T-helper 9 cell (primary cell): Measurements from ENCODE around the gene PEX7.
A peak's percentile ranks its signal among the peaks of the same experiment; 100 is the strongest.
"Not testable (repeated sequence)": the region's sequence is repeated elsewhere in the genome, so short reads cannot be mapped to it uniquely, and the experiment has no call there.

Source experiments
- DNase-seq: peaks from one replicate; pipeline ENCODE4 v3.0.0-alpha.2; 2020
- total RNA-seq, 2 donors: gene quantifications; one replicate each; lab custom pipeline; 2026; lab: John Stamatoyannopoulos, UW

Gene PEX7, protein sequence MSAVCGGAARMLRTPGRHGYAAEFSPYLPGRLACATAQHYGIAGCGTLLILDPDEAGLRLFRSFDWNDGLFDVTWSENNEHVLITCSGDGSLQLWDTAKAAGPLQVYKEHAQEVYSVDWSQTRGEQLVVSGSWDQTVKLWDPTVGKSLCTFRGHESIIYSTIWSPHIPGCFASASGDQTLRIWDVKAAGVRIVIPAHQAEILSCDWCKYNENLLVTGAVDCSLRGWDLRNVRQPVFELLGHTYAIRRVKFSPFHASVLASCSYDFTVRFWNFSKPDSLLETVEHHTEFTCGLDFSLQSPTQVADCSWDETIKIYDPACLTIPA
- 5.3 to 5.9 reads per million in 2 donors for total RNA-seq

DNA sequence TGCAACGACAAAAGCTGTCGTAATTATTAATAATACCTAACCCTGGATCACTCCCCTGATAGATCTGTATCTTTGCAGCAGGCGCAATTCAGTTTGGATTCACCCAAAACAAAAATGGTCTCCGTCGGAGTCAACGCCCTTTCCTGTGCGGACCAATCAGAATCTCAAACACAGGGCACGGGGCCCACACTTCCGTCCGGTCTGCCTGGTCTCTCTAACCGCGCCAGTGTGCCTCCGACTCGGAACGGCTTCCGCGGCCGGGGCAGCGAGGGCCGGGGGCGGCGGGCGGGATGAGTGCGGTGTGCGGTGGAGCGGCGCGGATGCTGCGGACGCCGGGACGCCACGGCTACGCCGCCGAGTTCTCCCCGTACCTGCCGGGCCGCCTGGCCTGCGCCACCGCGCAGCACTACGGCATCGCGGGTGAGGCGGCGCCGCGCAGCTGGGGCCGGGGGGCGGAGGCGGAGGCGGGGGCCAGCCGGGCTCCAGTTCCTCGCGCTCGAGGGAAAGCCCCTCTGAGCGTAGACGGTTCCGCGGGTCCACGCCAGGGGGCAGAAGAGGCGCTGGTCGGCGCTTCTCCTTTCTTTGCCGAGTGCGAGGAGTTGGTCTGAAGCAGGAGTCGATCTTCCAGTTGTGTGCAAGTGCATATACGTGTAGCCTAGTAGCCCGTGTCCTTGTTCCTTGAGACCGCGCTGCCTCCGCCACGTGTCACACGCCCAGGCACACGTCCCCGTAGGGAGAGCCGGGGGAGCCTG, at the start of gene PEX7:
Gene PEX7, plus strand, starts transcription at position 217 of the 752 bp plus-strand sequence. Its CDS starts 74 bp downstream, at position 291.
- peak; percentile 75 for DNase-seq

DNA sequence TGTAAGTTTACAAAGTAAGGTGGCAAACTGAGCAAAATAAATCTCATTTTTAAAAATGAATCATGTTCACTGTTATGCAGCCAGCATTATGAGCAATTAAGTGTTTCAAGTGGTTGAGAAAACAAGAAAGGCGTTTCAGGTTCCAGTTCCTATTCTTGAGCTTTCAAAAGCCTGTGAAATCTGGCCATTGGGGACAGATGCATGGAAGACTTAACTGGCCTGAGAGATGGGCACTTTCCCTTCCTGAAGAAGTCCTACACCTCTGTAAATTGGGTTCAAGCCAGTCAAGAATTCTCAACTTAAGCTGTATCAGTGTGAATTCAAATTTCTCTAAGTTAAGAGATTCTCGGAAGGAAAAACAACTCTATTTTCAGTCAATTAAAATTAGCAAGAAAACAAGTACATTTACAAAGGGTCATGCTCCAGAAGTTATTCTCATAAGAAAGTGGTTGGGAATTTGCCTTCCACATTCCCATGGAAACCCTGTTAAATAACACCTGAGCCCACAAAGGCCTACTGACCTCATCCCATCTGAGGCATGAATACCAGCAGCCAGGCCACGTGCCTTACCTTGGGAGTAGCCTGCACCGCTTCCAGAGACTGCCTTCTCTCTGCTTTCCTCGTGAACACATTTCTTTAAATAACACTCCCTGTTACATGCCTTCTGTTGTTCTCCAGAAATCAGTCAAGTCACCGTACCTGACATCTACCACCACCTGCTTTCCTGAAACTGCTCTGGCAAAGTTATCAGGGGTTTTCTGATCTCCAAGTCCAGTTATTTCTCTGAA, 49.5 kb upstream of the PEX7 start:
- no peak for DNase-seq

DNA sequence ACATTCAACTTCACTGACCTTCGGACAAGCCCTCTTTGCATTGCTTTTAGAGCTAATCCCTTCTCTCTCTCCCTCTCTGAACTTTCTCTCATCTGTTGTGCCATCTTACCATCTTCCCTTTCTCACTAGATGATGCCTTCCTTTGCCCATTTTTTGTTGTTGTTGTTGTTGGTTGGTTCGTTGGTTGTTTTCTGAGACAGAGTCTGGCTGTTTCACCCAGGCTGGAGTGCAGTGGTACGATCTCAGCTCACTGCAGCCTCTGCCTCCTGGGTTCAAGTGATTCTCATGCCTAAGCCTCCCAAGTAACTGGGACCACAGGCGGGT, 49.0 kb upstream of the PEX7 start:
- DNase-seq: no peak

DNA sequence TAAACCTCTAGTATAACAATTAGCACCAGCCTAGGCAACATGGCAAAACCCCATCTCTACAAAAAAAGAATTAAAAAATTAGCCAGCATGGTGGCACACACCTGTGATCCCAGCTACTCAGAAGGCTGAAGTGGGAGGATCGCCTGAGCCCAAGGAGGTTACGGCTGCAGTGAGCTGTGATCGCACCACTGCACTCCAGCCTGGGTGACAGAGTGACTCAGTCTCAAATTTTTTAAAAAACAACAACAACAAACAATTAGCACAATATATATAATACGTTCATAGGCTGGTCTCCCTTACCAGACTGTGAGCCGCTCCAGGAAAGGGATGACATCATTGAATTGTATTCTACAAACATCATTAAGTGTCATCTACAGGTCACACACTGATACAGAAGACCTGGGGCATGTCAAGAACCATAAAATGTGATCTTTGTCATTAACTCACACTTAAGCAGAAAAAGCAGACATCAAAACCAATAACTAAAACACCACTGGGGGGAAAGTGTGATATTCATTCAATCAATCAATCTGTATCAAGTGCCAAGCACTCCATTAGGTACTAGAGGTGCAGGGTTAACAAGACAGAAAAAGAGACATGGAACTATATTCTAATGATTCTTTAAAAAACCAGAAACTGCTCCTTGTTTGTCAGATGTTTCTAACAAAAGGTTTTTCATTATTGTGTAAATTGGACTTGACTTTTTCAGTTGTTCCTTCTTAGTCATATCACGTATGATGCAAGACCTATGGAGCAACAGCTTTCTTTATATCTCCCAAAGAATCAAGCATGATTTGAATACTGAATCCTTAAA, 48.0 kb upstream of the PEX7 start:
- no peak for DNase-seq

DNA sequence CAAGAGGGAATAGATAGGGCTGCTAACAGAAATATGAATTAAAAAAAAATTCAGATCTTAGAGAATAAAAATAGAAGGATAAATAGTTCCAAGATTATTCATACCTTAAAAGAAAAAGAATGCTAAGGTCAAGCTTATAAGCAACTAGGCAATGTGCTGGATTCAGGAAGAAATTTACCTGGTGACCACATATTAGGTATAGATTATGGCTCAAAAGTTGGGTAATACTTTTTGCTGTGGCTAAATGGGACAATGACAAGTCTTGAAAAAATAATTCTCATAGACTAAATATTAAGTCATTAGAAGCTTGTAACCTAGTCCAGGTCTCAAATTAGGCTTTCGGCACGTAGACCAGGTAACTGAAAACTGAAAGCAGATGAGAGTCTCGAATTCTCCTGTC, 47.3 kb upstream of the PEX7 start:
- no peak for DNase-seq

DNA sequence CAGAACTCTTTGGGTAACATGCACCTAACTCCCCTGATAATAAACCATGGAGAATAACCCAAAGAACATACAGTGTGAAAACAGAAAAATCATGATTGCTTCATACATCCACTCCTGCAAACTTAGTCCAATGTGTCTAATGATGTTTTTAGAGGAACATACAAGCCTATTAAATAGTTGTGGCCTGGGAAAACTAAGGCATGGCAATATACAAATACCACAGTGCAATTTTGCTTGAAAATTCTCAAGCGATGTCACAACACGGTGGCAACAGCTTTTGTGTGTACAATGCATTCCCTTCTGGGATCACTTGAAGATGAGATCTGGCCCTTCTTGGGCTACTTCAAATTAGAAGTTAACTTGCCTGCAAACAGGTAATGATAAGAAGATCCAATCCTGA, 46.8 kb upstream of the PEX7 start:
- no peak for DNase-seq

DNA sequence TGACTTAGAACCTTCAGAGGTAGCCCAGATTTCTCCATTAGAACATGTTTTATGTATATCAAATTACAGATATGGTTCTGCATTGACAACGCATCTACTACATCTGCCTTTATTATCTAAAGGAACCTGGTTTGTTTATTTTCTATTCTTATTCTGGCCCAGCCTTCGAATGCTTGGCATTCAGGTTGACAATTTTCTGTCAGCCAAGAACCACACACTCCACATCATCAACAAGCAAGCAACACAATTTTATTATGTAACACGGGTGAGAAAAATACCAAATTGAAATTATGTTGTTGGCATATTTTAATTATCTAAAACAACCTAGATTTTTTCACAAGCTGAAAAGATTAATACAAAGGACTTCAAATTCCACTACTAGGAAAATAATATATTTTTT, 44.7 kb upstream of the PEX7 start:
- DNase-seq: no peak

DNA sequence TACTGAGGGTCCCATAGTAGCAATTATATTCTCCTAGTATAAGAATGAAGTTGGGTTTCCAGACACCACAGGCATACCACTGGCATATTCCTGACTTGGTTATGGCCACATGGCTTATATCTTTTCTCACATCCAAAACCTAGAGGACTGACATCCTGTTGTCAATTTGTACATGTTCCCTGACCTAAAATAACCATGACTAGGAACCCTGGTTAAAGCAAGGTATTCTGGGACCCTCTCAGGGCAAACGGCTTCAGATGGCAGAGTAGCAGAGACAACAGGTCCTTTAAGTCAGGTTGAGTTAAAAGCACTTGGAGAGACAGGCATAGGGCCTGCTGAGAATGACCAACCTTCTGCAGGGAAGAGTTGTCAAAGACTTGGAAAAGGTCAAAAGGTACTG, 42.7 kb upstream of the PEX7 start:
- no peak for DNase-seq

DNA sequence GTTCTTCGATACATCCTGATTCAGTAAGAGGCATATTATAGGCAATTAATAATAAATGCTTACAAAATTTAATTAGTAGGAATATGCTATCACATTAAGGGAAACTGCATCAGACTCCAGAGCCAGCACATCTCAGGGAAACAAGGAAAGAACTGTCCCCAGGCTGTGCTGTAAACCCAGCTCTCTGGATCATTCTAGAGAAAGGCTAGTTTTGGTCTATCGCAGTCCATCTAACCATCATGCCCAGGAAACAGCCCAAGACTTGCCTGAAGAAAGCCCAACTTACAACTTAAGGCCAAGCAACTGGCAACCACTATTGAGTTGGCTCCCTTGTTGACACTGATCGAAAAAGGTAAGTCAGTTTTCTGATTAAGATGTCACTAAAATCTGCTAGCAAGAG, 41.4 kb upstream of the PEX7 start:
- DNase-seq: no peak

DNA sequence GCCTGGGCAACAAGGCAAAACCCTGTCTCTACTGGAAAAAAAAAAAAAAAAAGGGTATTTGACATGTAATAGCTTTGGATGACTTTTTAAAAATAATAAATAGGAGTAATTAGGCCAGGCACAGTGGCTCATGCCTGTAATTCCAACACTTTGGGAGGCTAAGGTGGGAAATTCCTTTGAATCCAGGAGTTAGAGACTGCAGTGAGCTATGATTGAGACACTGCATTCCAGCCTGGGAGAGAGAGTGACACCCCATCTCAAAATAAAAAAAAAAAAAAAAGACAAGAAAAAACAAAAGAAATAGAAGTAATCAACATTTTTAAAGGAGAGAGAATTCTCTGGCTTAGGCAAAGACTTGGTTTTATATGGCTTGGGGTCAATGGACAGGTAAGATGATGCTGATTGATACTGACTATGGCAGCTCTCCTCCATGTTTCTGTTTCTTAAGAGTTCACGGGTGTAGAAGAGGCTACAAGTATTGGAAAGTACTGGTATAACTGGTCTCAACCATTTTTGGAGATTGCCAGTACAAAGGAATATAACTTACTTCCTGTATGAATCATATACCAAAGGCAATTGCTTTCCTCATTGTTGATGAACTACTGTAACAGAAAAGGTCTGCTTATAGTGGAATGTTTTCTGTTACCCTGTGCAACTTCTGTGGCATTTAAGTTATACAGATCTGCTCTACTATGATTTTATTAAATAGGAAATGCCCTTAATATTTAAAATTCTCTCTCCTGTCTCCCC, 40.2 kb upstream of the PEX7 start:
- DNase-seq: no peak

DNA sequence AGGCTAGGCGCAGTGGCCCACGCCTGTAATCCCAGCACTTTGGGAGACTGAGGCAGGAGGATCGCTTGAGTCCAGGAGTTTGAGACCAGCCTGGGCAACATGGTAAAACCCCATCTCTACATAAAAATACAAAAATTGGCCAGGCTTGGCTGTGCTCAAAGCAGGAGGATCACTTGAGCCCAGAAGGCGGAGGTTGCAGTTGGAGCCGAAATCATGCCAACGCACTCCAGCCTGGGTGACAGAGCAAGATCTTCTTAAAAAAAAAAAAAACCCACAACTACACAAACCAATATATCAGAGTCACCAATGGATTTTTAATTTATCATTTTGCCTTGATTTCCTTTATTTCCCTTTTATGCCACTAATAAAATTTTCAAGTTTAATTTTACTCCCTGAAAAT, 39.4 kb upstream of the PEX7 start:
- no peak for DNase-seq

DNA sequence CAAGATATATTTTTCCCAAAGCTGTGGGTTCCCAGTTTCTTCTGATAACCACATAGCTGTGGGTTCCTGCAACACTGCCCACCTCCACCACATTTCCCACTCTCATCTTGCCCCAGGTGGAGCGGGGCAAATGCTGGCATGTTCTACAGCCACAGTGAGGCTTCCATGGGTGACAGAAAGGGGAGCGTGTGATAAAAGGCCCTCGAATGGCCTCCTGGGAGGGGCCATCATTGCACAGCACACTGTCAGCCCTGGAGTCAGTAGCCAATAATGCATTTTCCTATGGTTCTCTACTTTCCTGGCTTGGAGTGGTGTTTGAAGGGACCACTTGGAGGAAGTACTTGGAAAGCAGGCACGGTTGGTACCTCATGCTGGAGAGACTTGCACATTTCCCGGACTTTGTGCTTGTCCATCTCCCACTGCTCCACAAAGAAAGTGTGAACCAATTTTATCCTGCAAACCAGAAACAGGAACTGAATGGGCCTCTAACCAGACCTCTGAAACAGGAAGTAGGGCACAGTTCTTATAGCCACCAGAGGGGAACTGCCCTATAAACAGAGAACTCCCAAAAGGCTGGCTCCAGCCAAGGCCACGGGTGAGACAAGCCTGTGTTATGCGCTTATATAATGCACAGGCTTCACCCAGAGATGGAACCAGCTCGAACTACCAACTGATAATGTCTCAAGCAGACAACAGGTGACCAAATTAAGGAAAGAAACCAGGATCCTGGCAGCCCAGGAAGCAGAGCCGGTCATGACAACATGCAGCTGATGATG, 38.7 kb upstream of the PEX7 start:
- DNase-seq: no peak

DNA sequence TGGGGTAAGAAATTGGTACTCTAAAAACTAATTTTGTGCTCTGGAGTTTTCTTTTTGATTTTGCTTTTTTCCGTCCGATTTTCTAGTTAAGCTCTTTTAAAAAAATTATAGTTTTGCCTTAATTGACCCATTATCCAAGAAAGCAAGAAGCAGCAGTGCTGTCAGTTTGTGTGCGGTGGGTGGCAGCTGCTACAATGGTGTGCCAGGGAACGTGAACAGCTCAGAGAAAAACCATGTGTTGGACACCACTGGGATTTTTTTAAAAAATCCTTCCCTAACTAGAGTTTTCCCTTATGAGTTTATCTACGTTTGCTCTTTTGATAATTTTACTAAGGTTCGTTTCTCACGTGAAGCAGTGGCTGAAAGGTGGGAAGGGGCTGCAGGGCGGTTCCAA, 38.1 kb upstream of the PEX7 start:
- DNase-seq: no peak

DNA sequence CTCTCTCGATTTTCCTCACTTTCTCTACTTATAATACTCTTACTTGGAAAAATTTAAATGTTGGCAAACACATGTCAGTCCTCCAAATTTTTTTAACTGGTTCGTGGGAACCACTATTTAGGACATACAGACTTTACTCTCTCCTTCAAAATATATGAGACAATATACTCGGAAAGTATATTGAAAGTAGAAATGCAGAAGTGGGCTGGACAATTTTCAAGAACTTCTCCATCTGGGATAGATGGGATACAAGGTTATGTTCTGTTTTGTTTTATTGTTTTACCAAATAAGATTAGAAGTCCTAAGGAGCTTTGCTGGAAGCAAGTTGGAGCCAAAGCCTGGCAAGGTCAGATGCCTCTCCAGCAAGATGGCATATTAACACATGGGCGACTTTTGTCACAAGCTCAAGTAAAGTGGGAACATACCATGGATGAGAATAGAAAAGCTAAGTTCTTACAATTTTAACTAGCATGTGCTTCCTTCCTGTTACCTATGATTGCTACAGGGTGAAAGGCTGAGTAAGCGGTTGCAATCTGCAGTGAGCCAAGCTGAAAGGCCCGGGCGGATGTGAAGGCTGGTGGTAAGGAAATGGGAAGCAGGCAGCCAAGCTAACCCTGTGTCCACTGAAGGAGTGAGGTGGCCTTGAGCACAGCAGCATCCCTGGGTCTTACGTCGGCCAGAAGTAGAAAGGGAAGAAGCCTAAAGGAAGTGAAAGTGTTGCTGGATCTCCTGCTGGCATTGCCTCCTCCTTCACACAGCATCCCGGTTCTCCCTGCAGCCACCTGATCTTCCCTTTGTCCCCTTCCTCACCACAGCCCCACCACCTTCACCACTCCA, 37.3 kb upstream of the PEX7 start:
- peak; percentile 25 for DNase-seq

DNA sequence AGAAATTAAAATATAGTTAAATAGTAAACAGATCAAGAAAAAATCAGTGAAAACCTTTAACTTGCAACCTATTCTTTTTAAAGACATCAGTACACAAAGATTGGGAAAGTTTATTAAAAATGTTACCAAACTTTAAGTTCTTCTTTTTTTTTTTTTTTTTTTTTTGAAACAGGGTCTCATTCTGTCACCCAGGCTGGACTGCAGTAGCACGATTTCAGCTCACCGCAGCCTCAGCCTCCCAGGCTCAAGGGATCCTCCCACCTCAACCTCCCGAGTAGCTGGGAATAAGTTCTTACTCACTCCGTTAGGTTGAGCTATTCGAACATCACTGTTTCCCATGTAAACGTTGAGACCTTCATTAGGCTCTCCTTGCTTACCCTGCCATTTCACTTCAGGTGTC, 35.7 kb upstream of the PEX7 start:
- no peak for DNase-seq

DNA sequence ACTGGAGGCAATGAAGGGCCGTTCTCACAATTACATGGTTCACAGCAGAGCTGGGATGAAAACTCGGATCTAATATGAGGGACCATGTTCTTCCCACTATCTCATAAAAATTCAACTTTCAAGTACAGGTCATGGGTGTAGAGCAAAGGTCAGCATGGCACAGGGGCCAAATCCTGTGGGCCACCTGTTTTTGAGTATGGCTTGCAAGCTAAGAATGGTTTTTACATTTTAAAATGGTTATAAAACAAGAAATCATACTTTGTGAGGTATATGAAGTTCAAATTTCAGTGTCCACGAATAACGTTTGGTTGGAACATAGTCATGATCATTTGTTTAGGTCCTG, 34.7 kb upstream of the PEX7 start:
- no peak for DNase-seq

DNA sequence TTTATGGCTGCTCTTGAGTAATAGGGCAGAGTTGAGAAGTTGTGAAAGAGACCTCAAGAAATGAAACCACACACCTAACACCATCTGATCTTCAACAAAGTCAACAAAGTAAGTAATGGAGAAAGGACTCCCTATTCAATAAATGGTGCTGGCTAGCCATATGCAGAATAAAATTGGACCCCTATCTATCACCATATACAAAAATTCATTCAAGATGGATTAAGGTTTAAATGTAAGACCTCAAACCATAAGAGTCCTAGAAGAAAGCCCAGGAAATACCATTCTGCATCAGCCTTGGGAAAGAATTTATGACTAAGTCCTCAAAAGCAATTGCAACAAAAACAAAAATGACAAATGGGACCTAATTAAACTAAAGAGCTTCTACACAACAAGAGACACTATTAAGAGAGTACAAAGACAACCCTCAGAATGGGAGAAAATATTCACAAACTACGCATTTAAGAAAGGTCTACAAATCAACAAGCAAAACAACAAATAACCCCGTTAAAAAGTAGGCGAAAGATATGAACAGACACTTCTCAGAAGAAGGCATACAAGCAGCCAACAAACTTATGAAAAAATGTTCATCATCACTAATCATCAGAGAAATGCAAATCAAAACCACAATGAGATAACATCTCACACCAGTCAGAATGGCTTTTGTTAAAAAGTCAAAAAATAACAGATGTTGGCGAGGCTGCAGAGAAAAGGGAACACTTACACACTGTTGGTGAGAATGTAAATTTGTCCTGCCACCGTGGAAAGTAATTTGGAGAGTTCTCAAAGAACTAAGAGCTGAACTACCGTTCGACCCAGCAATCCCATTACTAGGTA, 34.1 kb upstream of the PEX7 start:
- DNase-seq: no peak

DNA sequence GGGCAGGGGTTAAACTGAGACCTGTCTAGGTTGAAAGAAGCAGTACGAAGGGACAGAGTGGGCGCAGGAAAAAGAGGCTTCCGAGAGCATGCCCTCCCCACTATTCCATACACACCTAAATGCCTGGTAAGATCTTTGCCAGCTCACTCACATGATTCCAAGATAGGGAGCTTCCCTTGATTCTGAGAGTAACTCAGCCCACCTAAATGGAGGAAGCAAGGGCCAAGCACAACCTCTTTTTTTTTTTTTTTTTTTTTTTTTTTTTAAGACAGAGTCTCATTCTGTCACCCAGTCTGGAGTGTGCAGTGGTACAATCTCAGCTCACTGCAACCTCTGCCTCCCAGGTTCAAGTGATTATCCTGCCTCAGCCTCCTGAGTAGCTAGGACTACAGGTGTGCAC, 33.0 kb upstream of the PEX7 start:
- not testable (repeated sequence) for DNase-seq
